Esophagus squamous epithelium (tissue), 5 donors: ENCODE data around the gene ABLIM2. TPM values are rescaled to one million over a fixed set of nuclear protein-coding genes. Genes with fewer than 3 reads are reported as not detected.

ENCODE experiments used
- DNase-seq: peaks from one replicate; lab custom pipeline; 2025; lab: John Stamatoyannopoulos, UW
- H3K27ac ChIP-seq, 4 donors: fragments of 200-600 bp; sonication (generic); one replicate each; pipeline ENCODE4 v1.5.1; 2016 to 2019; ENCODE audit warnings: mild to moderate bottlenecking in 1 of 4
- H3K27me3 ChIP-seq, 4 donors: fragments of 200-600 bp; sonication (generic); 1 replicate in 3 of 4; 2 replicates in 1 of 4; pipeline versions ENCODE4 v1.5.1 to v1.6.0; 2017 to 2021; ENCODE audit warnings: antibody characterized with exemption in 1 of 4
- H3K36me3 ChIP-seq, 3 donors: fragments of 200-600 bp; sonication (generic); one replicate each; pipeline ENCODE4 v1.5.1; 2016 to 2019
- H3K4me1 ChIP-seq, 3 donors: fragments of 200-600 bp; sonication (generic); one replicate each; pipeline ENCODE4 v1.5.1; 2017 to 2019
- H3K4me3 ChIP-seq, 4 donors: fragments of 200-600 bp; sonication (generic); 1 replicate in 3 of 4; 2 replicates in 1 of 4; pipeline ENCODE4 v1.5.1; 2016 to 2019; ENCODE audit warnings: mild to moderate bottlenecking in 2 of 4, moderate library complexity in 1 of 4
- H3K9me3 ChIP-seq, 3 donors: fragments of 200-600 bp; sonication (generic); one replicate each; pipeline ENCODE4 v1.5.1; 2016 to 2019
- CTCF ChIP-seq, 6 experiments: fragments of 450-650 bp in 4 of 6; fragments of 200-600 bp in 2 of 6; sonication (generic) in 2 of 6; IDR thresholded peaks; one replicate each; pipeline ENCODE4 v1.5.1; 2016 to 2019; ENCODE audit warnings: antibody characterized with exemption in 6 of 6, mild to moderate bottlenecking in 4 of 6, moderate library complexity in 4 of 6
- POLR2A ChIP-seq, 4 donors: fragments of 450-650 bp; IDR thresholded peaks; one replicate each; pipeline ENCODE4 v1.6.1; 2017; ENCODE audit warnings: antibody characterized with exemption in 4 of 4, mild to moderate bottlenecking in 4 of 4, moderate library complexity in 3 of 4
- WGBS, 2 donors: methylation state at CpG; one replicate each; pipeline ENCODE4 v1.1.5; 2018; 5-methylcytosine and 5-hydroxymethylcytosine counted together
- intact Hi-C: fragments of 100-400 bp; cut with DNase I; formaldehyde crosslinking; loops from one replicate; pipeline ENCODE4 v1.15.0; 2022
- total RNA-seq, 4 donors: library from RNA; depleted of rRNA; stranded (reverse); fragments of >200 nt; gene quantifications; one replicate each; pipeline ENCODE4 v1.1.0, GENCODE V29; 2016
- donor health status: DM: yes; HTN: yes; CAD: no.

ABLIM2 gene
- total RNA-seq, 4 donors from 2014 or later = 13.5 to 26.7 (median 15.7) TPM

- H3K4me1 ChIP-seq = peaks cover 0 to 49% (median 0%) of the 10 kb centered on the region in 3 donors
- peak overlapping the region; percentile 12 to 68 (median 50) for H3K27ac ChIP-seq
- intact Hi-C loops = no loop called here
- peaks cover 0 to 6% (median 6%) of the 10 kb centered on the region in 3 donors for H3K9me3 ChIP-seq
- H3K36me3 ChIP-seq = no peaks in the 10 kb centered on the region
- peaks cover 0 to 8% (median 0%) of the 10 kb centered on the region in 4 donors for H3K27me3 ChIP-seq
- H3K4me3 ChIP-seq = no peak overlapping the region
- TF ChIP-seq CTCF (IDR thresholded peaks at IDR 0.05) (no peak), POLR2A (IDR thresholded peaks at IDR 0.05) (no peak)
- 51 to 86% methylated on average over 4 to 5 of the region's 5 CpGs for WGBS, 2 donors
- DNase-seq = no peak
These were observed 10.4 kb upstream of the ABLIM2 start for GRCh38 chr4:8168832-8169598.

- intact Hi-C loops = no loop called here
These were observed 9.6 kb upstream of the ABLIM2 start for GRCh38 chr4:8168232-8168631.

GRCh38 chr4:8167815-8168214 lies 9.2 kb upstream of the ABLIM2 start:
- TF ChIP-seq POLR2A (IDR thresholded peaks at IDR 0.05) = no peak
- no peak for DNase-seq
- Histone ChIP-seq H3K9me3 (peaks cover 0 to 6% (median 6%) of the 10 kb centered on the region in 3 donors), H3K27ac (peak overlapping the region in 3 of 4 donors; percentile 29 to 68 (median 68)), H3K36me3 (no peaks in the 10 kb centered on the region), H3K4me3 (no peak overlapping the region), H3K27me3 (peaks cover 0 to 12% (median 0%) of the 10 kb centered on the region in 4 donors), H3K4me1 (peaks cover 0 to 61% (median 0%) of the 10 kb centered on the region in 3 donors)
- WGBS, 2 donors = 10 to 29% methylated on average over 1 to 2 of the region's 2 CpGs
- intact Hi-C loops = no loop called here

More at GRCh38 chr4:8168232-8168631, 9.6 kb upstream of the ABLIM2 start:
- Histone ChIP-seq H3K27me3 (peaks cover 0 to 10% (median 0%) of the 10 kb centered on the region in 4 donors), H3K4me3 (no peak overlapping the region), H3K27ac (peak overlapping the region in 3 of 4 donors; percentile 31 to 68 (median 68)), H3K4me1 (peaks cover 0 to 57% (median 0%) of the 10 kb centered on the region in 3 donors), H3K36me3 (no peaks in the 10 kb centered on the region), H3K9me3 (peaks cover 0 to 6% (median 6%) of the 10 kb centered on the region in 3 donors)
- TF ChIP-seq CTCF (IDR thresholded peaks at IDR 0.05) (peak in 4 of 6 experiments; percentile 17 to 61 (median 24)), POLR2A (IDR thresholded peaks at IDR 0.05) (no peak)
- DNase-seq = no peak
- WGBS, 2 donors = 90 to 100% methylated on average over 1 of the region's 1 CpG

GRCh38 chr4:8167291-8167690 lies 8.7 kb upstream of the ABLIM2 start:
- no peak overlapping the region for H3K4me3 ChIP-seq
- WGBS, 2 donors = 30 to 48% methylated on average over 2 of the region's 2 CpGs
- peaks cover 0 to 11% (median 0%) of the 10 kb centered on the region in 4 donors for H3K27me3 ChIP-seq
- no peaks in the 10 kb centered on the region for H3K36me3 ChIP-seq
- intact Hi-C loops = no loop called here
- no peak for TF ChIP-seq POLR2A (IDR thresholded peaks at IDR 0.05)
- TF ChIP-seq CTCF (IDR thresholded peaks at IDR 0.05) = no peak
- DNase-seq = no peak
- H3K4me1 ChIP-seq = peaks cover 0 to 67% (median 0%) of the 10 kb centered on the region in 3 donors
- peak overlapping the region in 3 of 4 donors; percentile 29 to 68 (median 68) for H3K27ac ChIP-seq
- H3K9me3 ChIP-seq = peaks cover 0 to 6% (median 6%) of the 10 kb centered on the region in 3 donors

GRCh38 chr4:8165374-8165896 lies 6.8 kb upstream of the ABLIM2 start:
- intact Hi-C loops = no loop called here
- Histone ChIP-seq H3K36me3 (no peaks in the 10 kb centered on the region), H3K4me3 (no peak overlapping the region), H3K27me3 (peaks cover 0 to 4% (median 0%) of the 10 kb centered on the region in 4 donors), H3K9me3 (peaks cover 0 to 6% (median 6%) of the 10 kb centered on the region in 3 donors), H3K4me1 (peaks cover 0 to 77% (median 6%) of the 10 kb centered on the region in 3 donors), H3K27ac (peak overlapping the region in 2 of 4 donors; percentile 9 to 45)
- no peak for TF ChIP-seq CTCF (IDR thresholded peaks at IDR 0.05)
- no peak for TF ChIP-seq POLR2A (IDR thresholded peaks at IDR 0.05)
- 57 to 61% methylated on average over 5 of the region's 6 CpGs for WGBS, 2 donors
- DNase-seq = no peak
